ENCODE measurements around the gene CSNK2A2.

The CSNK2A2 gene

DNA sequence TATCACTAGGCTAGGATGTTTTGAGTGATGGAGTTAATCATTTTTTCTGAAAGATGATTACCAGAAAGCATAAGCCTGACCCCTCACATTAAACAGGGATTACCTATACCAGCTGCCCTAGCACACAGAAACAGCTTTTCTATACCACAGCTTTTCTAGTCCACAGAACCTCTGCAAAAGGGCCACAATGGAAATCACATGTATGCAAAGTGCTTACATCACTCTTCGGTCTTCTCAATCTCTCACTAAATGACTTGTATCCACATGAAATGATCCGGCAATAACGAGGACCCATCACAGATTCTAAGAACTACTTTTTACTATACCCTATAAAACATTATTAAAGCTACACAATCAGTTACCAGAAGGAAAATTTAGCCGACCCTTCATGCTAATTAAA, 2.6 kb downstream of the CSNK2A2 start:
- in situ Hi-C loops (cut with HindIII; ENCODE audit: low pct_unique_long_range_greater_than_20kb, low sequenced_read_pairs): no loop called here
- TF ChIP-seq JUND (IDR thresholded peaks at IDR 0.05; ENCODE audit: low read depth): no peak
- DNase-seq (ENCODE audit: low read depth in 1 of 2, low spot score in 1 of 2): no peak

- no peak for TF ChIP-seq JUND (IDR thresholded peaks at IDR 0.05; ENCODE audit: low read depth)
- in situ Hi-C loops (cut with HindIII; ENCODE audit: low pct_unique_long_range_greater_than_20kb, low sequenced_read_pairs): no loop called here
- DNase-seq (ENCODE audit: low read depth in 1 of 2, low spot score in 1 of 2): no peak
Measured at GRCh38 chr16:58194790-58195189, 3.1 kb downstream of the CSNK2A2 start.

- in situ Hi-C loops (cut with HindIII; ENCODE audit: low pct_unique_long_range_greater_than_20kb, low sequenced_read_pairs): no loop called here
- no peak for TF ChIP-seq JUND (IDR thresholded peaks at IDR 0.05; ENCODE audit: low read depth)
Measured at GRCh38 chr16:58187665-58188421, 10.1 kb downstream of the CSNK2A2 start.

GRCh38 chr16:58187092-58187491, 10.8 kb downstream of the CSNK2A2 start:
- in situ Hi-C loops (cut with HindIII; ENCODE audit: low pct_unique_long_range_greater_than_20kb, low sequenced_read_pairs): no loop called here
- TF ChIP-seq JUND (IDR thresholded peaks at IDR 0.05; ENCODE audit: low read depth): no peak
- no peak for DNase-seq (ENCODE audit: low read depth in 1 of 2, low spot score in 1 of 2)

More at GRCh38 chr16:58187665-58188421, 10.1 kb downstream of the CSNK2A2 start:
- DNase-seq (ENCODE audit: low read depth in 1 of 2, low spot score in 1 of 2): no peak

- no peak for TF ChIP-seq JUND (IDR thresholded peaks at IDR 0.05; ENCODE audit: low read depth)
- no peak for DNase-seq (ENCODE audit: low read depth in 1 of 2, low spot score in 1 of 2)
- in situ Hi-C loops (cut with HindIII; ENCODE audit: low pct_unique_long_range_greater_than_20kb, low sequenced_read_pairs): no loop called here
Measured at GRCh38 chr16:58186176-58186944, 11.5 kb downstream of the CSNK2A2 start.

DNA sequence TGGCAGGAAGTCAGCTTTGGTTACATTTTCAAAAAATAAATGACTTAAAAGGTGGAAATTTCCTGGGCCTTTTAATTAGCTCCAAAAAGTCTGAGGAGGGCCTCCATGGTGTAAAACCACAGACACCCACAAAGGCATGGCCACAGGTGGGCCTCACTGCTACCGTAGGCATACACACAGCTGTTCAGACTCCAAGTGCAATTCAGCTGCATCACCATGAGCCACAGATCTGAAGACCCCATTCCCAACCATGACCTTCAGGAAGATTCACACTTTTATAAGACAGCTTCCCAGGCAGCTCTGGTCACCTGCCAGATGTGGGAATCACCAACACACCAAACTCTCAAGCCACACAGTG, 20.6 kb downstream of the CSNK2A2 start:
- in situ Hi-C loops (cut with HindIII; ENCODE audit: low pct_unique_long_range_greater_than_20kb, low sequenced_read_pairs): no loop called here
- no peak for DNase-seq (ENCODE audit: low read depth in 1 of 2, low spot score in 1 of 2)
- no peak for TF ChIP-seq JUND (IDR thresholded peaks at IDR 0.05; ENCODE audit: low read depth)

- no peak for DNase-seq (ENCODE audit: low read depth in 1 of 2, low spot score in 1 of 2)
- TF ChIP-seq JUND (IDR thresholded peaks at IDR 0.05; ENCODE audit: low read depth): no peak
- in situ Hi-C loops (cut with HindIII; ENCODE audit: low pct_unique_long_range_greater_than_20kb, low sequenced_read_pairs): no loop called here
Measured at GRCh38 chr16:58176608-58177352, 21.1 kb downstream of the CSNK2A2 start.

DNA sequence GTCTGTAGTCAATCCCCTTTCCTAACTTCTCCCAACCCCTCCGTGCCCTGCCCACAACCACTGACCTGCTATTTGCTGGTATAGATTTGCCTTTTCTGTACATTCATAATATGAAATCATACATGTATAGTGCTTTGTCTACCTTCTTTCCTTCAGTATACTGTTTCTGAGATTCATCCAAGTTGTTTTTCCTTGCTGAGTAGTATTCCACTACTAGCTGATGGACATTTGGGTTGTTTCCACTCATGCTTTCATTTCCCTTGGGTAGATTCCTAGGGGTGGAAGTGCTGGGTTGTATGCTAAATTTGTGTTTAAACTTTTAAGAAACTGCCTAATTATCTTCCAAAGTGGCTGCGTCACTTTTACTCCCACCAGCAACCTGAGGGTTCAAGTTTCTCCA, 27.7 kb downstream of the CSNK2A2 start:
- in situ Hi-C loops (cut with HindIII; ENCODE audit: low pct_unique_long_range_greater_than_20kb, low sequenced_read_pairs): no loop called here
- DNase-seq (ENCODE audit: low read depth in 1 of 2, low spot score in 1 of 2): no peak
- TF ChIP-seq JUND (IDR thresholded peaks at IDR 0.05; ENCODE audit: low read depth): no peak

- DNase-seq (ENCODE audit: low read depth in 1 of 2, low spot score in 1 of 2): no peak
- in situ Hi-C loops (cut with HindIII; ENCODE audit: low pct_unique_long_range_greater_than_20kb, low sequenced_read_pairs): no loop called here
- no peak for TF ChIP-seq JUND (IDR thresholded peaks at IDR 0.05; ENCODE audit: low read depth)
Measured at GRCh38 chr16:58160855-58161254, 37.1 kb downstream of the CSNK2A2 start.

DNA sequence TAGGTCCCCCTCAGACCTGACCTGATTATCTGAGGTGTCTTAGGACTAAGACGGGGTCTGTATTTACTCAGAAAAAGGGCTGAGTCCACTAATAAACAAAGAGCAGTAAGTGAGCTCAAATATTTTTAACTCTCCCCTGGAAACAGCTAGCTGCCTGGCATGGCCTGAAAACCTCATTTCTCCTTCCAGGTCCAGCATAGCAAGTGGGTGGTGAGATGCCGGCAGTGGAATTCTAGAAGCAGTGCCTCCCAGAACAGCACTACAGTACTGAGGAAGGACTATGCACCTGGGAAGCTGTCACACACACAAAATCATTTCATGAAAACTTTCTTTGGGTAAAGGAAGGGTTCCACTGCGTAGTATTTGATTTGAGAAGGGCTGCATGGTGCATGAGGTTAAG, 39.2 kb downstream of the CSNK2A2 start:
- in situ Hi-C loops (cut with HindIII; ENCODE audit: low pct_unique_long_range_greater_than_20kb, low sequenced_read_pairs): no loop called here
- no peak for TF ChIP-seq JUND (IDR thresholded peaks at IDR 0.05; ENCODE audit: low read depth)
- no peak for DNase-seq (ENCODE audit: low read depth in 1 of 2, low spot score in 1 of 2)

DNA sequence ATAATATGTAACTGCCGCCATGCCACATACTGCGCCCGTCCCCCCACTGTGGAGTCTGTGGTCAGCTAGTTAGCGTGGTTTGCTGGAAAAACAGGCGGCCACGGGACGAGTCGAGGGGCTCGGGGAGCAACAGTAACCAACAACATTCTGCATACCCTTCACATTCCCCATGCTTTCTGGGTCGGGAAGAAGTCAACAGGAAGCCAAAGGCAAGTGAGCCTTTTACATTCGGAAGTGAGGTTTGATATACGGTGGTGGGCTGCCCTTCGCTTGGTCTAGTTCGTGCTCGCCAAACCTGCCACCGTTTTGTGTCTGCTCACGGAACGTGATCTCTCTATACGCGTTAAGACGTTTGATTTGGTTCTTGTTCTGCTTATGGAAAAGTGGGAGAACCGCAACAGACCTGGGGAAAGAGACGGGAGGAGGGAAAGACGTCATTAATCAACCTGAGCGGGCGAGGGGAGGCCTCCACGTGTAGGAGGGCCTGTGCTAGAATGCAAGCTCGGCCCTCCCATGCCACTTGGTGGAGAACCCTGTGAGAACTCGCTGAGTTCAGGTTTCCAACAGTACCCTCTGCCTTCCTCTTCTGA, 39.9 kb downstream of the CSNK2A2 start:
- no peak for DNase-seq (ENCODE audit: low read depth in 1 of 2, low spot score in 1 of 2)
- in situ Hi-C loops (cut with HindIII; ENCODE audit: low pct_unique_long_range_greater_than_20kb, low sequenced_read_pairs): no loop called here
- TF ChIP-seq JUND (IDR thresholded peaks at IDR 0.05; ENCODE audit: low read depth): no peak

DNA sequence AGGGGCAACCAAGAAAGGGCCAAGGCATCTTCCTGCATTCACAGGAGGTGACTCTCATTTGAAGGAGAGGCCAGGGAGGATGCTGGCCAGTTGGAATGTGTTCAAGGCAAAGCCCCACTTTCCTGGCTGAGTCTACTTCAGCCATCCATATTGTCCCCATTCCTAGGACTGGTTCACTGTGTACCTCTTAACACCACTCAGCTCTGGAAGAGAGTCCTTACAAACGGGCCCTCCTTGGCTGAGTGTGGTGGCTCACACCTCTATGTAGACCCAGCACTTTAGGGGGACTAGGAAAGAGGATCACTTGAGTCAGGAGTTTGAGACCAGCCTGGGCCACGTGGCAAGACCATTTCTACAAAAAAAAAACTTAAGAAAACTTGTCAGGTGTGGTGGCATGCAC, 40.7 kb downstream of the CSNK2A2 start:
- TF ChIP-seq JUND (IDR thresholded peaks at IDR 0.05; ENCODE audit: low read depth): no peak
- in situ Hi-C loops (cut with HindIII; ENCODE audit: low pct_unique_long_range_greater_than_20kb, low sequenced_read_pairs): no loop called here
- DNase-seq (ENCODE audit: low read depth in 1 of 2, low spot score in 1 of 2): no peak
